Astrocyte of the spinal cord (primary cell): Measurements from ENCODE around the gene PDCD1.

ENCODE experiments used
- DNase-seq: peaks from one replicate; pipeline ENCODE4 v3.0.0; 2011; ENCODE audit warnings: low read depth, low spot score
- H3K4me3 ChIP-seq: 2 replicates; pipeline ENCODE4 v1.5.1; 2011; ENCODE audit warnings: low read depth, mild to moderate bottlenecking, low read length, moderate library complexity
- in situ Hi-C: cut with HindIII; loops from 2 replicates; pipeline ENCODE4 v1.10.0; 2017; ENCODE audit warnings: low sequenced_read_pairs
- TF ChIP-seq, protein P1 (sequence below): IDR thresholded peaks from 2 replicates; pipeline ENCODE4 v1.5.1; 2012; ENCODE audit warnings: low read depth, mild to moderate bottlenecking, low read length, inconsistent platforms

The PDCD1 gene

DNA sequence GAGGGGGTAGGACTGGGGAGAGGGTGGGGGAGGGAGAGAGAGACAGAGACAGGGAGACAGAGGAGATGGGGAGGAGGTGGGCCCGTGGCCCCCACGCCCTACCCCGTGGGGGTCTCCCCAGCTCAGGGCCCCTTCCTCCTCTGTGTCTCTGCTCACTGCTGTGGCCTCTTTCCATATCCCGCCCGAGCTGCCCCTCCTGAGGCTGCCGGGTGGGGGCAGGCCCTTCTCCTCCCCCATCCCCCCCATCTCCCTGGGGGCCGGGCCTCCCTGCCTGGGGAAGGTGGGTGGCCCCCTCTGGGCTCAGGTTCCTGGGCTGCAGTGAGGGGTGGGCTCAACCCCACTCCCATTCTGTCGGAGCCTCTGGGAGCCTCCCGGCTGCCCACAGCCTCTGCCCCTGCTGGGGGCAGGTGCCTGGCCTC is 332 bp upstream of the PDCD1 start:
- in situ Hi-C loops = no loop called here
- no peak overlapping the region for H3K4me3 ChIP-seq
- TF ChIP-seq, protein P1, sequence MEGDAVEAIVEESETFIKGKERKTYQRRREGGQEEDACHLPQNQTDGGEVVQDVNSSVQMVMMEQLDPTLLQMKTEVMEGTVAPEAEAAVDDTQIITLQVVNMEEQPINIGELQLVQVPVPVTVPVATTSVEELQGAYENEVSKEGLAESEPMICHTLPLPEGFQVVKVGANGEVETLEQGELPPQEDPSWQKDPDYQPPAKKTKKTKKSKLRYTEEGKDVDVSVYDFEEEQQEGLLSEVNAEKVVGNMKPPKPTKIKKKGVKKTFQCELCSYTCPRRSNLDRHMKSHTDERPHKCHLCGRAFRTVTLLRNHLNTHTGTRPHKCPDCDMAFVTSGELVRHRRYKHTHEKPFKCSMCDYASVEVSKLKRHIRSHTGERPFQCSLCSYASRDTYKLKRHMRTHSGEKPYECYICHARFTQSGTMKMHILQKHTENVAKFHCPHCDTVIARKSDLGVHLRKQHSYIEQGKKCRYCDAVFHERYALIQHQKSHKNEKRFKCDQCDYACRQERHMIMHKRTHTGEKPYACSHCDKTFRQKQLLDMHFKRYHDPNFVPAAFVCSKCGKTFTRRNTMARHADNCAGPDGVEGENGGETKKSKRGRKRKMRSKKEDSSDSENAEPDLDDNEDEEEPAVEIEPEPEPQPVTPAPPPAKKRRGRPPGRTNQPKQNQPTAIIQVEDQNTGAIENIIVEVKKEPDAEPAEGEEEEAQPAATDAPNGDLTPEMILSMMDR = no peak
- DNase-seq = no peak

DNA sequence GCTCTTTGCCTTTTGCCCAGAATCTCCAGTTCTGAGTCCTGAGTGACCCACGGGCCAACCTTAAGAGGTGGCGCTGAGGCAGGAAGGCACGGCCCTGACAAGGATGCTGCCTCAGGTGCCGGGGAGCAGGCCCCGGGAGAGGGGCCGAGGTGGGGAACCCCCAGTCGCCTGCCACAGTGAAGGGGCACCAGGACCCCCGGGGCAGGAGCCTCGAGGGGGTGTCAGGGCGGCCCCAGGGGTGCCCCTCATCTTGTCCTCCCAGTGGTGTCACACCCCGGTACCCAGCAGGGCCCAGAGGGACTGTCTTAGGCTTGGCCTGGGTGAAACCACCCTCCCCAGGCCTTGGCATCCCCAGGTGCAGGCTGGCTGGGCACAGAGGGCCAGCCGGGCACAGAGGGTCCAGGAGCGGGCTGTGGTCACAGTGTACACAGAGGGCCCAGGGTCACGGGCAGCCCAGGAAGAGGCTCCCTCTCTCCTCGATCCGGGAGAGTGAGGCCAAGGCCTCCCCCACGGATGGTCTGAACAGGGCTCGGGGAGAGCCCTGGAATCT is 1.0 kb downstream of the PDCD1 start:
- DNase-seq = no peak
- TF ChIP-seq, protein P1 = no peak
- in situ Hi-C loops = no loop called here
- H3K4me3 ChIP-seq = no peak overlapping the region

DNA sequence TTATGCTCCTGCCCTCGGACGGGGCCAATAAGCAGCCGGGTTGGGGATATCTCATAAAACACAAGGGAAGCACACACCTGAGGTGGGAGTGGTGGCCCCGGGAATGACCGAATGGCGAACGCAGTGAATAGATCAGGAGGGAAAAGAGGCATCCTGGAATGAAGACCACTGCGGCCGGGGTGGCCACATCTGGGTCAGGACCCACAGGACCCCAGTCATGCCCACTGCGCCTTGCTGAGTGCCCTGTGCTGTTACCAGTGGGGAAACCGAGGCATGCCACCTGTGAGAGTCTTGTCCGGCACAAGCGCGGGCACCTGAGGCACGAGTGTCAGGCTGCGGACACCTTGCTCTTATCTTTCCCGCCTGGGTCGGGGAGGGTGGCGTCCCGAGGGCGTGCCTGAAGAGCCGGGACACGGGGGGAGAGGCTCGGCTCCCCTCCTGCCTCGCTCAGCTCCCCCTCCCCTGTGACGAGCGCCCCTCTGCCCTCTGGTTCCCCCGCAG is 1.6 kb downstream of the PDCD1 start:
- no peak overlapping the region for H3K4me3 ChIP-seq
- no peak for DNase-seq
- in situ Hi-C loops = no loop called here
- TF ChIP-seq, protein P1 = no peak

GRCh38 chr2:241855888-241856422 is 2.7 kb downstream of the PDCD1 start:
- in situ Hi-C loops = no loop called here
- TF ChIP-seq, protein P1 = no peak
- no peak overlapping the region for H3K4me3 ChIP-seq
- no peak for DNase-seq

DNA sequence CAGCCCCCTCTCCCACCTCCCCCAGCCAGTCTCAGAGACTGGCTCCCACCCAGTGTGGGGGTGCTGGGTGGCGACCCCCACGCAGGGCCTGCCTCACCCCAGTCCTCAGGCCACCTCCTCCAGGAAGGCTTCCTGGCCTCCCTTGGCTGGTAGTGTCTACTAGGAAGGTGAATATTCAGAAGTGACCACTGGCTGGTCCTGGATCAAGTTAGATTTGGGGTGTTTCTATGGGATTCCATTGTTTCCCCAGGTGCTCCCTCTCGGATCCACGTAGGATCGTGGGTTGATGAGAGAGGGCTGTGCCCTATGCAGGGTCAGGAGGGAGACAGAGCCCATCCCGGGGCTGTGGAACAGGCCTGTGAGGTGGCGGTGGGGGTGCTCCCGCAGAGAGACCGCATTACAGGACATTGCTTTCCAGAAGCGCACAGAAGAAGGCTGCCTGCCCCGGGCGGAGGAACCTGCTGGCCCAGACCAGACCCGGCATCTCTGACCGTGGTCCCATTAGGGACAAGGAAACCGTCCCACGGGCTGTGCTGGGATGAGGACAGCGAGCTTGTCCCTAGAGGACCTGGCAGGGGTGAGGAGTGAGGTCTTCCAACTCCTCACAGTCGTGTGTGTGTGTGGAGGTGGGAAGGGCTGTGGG is 3.3 kb downstream of the PDCD1 start:
- H3K4me3 ChIP-seq = no peak overlapping the region
- TF ChIP-seq, protein P1 = no peak
- DNase-seq = no peak
- in situ Hi-C loops = no loop called here

- in situ Hi-C loops = no loop called here
- no peak for DNase-seq
- TF ChIP-seq, protein P1 = no peak
- H3K4me3 ChIP-seq = no peak overlapping the region
Measured at GRCh38 chr2:241854342-241855244, 4.1 kb downstream of the PDCD1 start.
